SK-N-SH (cell line): ENCODE measurements around the gene HNRNPH1.

Experiments used
- JUND ChIP-seq: IDR thresholded peaks from 2 replicates; pipeline ENCODE4 v1.4.0; 2012
- NFIC ChIP-seq: IDR thresholded peaks from 2 replicates; pipeline ENCODE4 v1.4.0; 2012; ENCODE audit warnings: borderline replicate concordance
- NRF1 ChIP-seq: IDR thresholded peaks from 2 replicates; pipeline ENCODE4 v1.6.1; 2012; ENCODE audit warnings: low read depth, mild to moderate bottlenecking, low read length
- POLR2AphosphoS5 ChIP-seq: IDR thresholded peaks from 2 replicates; pipeline ENCODE4 v1.6.1; 2012; ENCODE audit warnings: low read depth, low read length
- RCOR1 ChIP-seq: fragments of 150-350 bp; IDR thresholded peaks from 2 replicates; pipeline ENCODE4 v1.6.1; 2017; ENCODE audit warnings: antibody characterized with exemption, low read length
- RXRA ChIP-seq: IDR thresholded peaks from 2 replicates; pipeline ENCODE4 v1.4.0; 2012; ENCODE audit warnings: low read depth, mild to moderate bottlenecking, borderline replicate concordance
- TF ChIP-seq, protein P1 (sequence below): fragments of 200-600 bp; sonication (generic); IDR thresholded peaks from 2 replicates; pipeline ENCODE4 v1.6.1; 2017; ENCODE audit warnings: antibody characterized with exemption, mild to moderate bottlenecking, moderate library complexity

DNA sequence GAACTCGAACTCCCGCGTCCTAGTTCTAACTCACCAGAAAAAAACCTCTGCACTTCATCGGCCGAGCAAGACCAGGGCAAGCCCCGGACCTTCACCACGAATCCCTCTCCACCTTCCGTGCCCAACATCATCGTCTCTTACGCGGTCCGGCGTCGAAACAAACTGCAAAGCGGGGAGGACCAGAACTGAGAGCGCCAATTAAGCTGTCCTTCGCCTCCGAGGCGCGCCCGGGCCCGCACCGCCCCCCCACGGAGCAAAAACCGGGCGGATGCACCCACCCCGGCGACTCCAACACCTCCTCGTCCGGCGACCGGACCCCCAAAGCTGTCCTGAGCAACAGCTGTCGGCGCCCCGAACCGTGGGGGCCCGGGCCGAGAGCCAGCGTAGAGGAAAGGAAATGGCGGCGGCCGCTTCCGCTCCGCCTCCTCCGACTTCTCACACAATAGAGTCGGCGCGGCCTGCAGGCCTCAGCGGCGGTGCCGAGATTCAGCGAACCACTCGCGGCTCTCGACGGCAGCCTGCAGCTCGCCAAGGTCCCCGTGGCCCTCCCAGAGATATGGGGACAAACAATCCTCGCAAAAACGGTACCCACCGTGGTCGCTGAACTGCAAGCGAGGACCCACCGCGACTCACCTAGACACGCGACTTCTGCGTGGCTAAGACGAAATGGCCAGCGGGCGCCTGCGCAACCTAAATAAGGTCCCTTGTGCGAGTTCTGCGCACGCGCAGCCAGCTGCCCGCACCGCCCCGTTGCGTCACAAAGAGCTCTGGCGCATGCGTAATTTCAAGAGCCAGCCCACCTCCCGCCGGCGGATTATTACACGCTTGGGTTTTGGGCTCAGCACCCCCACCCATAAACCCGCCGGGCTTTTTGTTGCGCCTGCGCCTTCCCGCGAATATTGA is at the start of gene HNRNPH1:
- TF ChIP-seq, protein P1, sequence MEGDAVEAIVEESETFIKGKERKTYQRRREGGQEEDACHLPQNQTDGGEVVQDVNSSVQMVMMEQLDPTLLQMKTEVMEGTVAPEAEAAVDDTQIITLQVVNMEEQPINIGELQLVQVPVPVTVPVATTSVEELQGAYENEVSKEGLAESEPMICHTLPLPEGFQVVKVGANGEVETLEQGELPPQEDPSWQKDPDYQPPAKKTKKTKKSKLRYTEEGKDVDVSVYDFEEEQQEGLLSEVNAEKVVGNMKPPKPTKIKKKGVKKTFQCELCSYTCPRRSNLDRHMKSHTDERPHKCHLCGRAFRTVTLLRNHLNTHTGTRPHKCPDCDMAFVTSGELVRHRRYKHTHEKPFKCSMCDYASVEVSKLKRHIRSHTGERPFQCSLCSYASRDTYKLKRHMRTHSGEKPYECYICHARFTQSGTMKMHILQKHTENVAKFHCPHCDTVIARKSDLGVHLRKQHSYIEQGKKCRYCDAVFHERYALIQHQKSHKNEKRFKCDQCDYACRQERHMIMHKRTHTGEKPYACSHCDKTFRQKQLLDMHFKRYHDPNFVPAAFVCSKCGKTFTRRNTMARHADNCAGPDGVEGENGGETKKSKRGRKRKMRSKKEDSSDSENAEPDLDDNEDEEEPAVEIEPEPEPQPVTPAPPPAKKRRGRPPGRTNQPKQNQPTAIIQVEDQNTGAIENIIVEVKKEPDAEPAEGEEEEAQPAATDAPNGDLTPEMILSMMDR: no peak
- TF ChIP-seq NRF1 (peak; percentile 98), NFIC (peak; percentile 34), JUND (no peak; the same call in 1 of the 2 replicates), POLR2AphosphoS5 (peak; percentile 100), RXRA (no peak), RCOR1 (0 out of 2 replicates have a peak, but pooled peaks have one; percentile 13)
